Nephron (organoid): ENCODE measurements around the gene EPB41L4B.
A peak's percentile ranks its signal among the peaks of the same experiment; 100 is the strongest.

Experiments used
- H3K27ac Mint-ChIP-seq, 3 experiments: 2 replicates each; pipeline ENCODE4 v1.8.0; 2020; ENCODE audit warnings: mixed read lengths in 3 of 3, mild to moderate bottlenecking in 2 of 3, moderate library complexity in 1 of 3
- H3K27me3 Mint-ChIP-seq: 2 replicates; pipeline ENCODE4 v1.8.0; 2021; ENCODE audit warnings: low read depth, mild to moderate bottlenecking, moderate library complexity, mixed read lengths
- H3K36me3 Mint-ChIP-seq: 2 replicates; pipeline ENCODE4 v1.8.0; 2020; ENCODE audit warnings: low read depth, mixed read lengths
- H3K4me1 Mint-ChIP-seq: 2 replicates; pipeline ENCODE4 v1.8.0; 2020; ENCODE audit warnings: mixed read lengths
- H3K4me3 Mint-ChIP-seq, 3 experiments: 2 replicates each; pipeline ENCODE4 v1.8.0; 2020; ENCODE audit warnings: mild to moderate bottlenecking in 3 of 3, mixed read lengths in 3 of 3, moderate library complexity in 2 of 3
- H3K9me3 Mint-ChIP-seq: 2 replicates; pipeline ENCODE4 v1.8.0; 2020; ENCODE audit warnings: mixed read lengths
- CTCF ChIP-seq, 3 experiments: fragments of 200-600 bp; sonication (generic); IDR thresholded peaks; one replicate each; pipeline ENCODE4 v1.5.0; 2021; ENCODE audit warnings: antibody characterized with exemption in 3 of 3; ENCODE audit not compliant: unreplicated experiment in 3 of 3

EPB41L4B gene

GRCh38 chr9:109313351-109313750, 7.5 kb downstream of the EPB41L4B start:
- no peaks in the 10 kb centered on the region for H3K36me3 Mint-ChIP-seq
- TF ChIP-seq CTCF (IDR thresholded peaks at IDR 0.05; ENCODE audit: unreplicated experiment in 3 of 3), result no peak
- H3K9me3 Mint-ChIP-seq, result no peaks in the 10 kb centered on the region
- no peak overlapping the region for H3K4me3 Mint-ChIP-seq
- peaks cover 51% of the 10 kb centered on the region for H3K27me3 Mint-ChIP-seq
- peak overlapping the region in 1 of 3 experiments; percentile 84 for H3K27ac Mint-ChIP-seq
- H3K4me1 Mint-ChIP-seq, result peaks cover 52% of the 10 kb centered on the region

- no peaks in the 10 kb centered on the region for H3K36me3 Mint-ChIP-seq
- no peak overlapping the region for H3K4me3 Mint-ChIP-seq
- TF ChIP-seq CTCF (IDR thresholded peaks at IDR 0.05; ENCODE audit: unreplicated experiment in 3 of 3), result no peak
- peaks cover 46% of the 10 kb centered on the region for H3K4me1 Mint-ChIP-seq
- no peaks in the 10 kb centered on the region for H3K9me3 Mint-ChIP-seq
- H3K27ac Mint-ChIP-seq, result peak overlapping the region in 1 of 3 experiments; percentile 84
- H3K27me3 Mint-ChIP-seq, result peaks cover 46% of the 10 kb centered on the region
These were observed 8.1 kb downstream of the EPB41L4B start for GRCh38 chr9:109312783-109313182.

GRCh38 chr9:109311731-109312130, 9.1 kb downstream of the EPB41L4B start:
- no peak for TF ChIP-seq CTCF (IDR thresholded peaks at IDR 0.05; ENCODE audit: unreplicated experiment in 3 of 3)
- peaks cover 35% of the 10 kb centered on the region for H3K27me3 Mint-ChIP-seq
- H3K9me3 Mint-ChIP-seq, result no peaks in the 10 kb centered on the region
- H3K4me1 Mint-ChIP-seq, result peaks cover 47% of the 10 kb centered on the region
- no peaks in the 10 kb centered on the region for H3K36me3 Mint-ChIP-seq
- H3K27ac Mint-ChIP-seq, result peak overlapping the region in 1 of 3 experiments; percentile 13
- H3K4me3 Mint-ChIP-seq, result no peak overlapping the region

GRCh38 chr9:109311286-109311685, 9.6 kb downstream of the EPB41L4B start:
- TF ChIP-seq CTCF (IDR thresholded peaks at IDR 0.05; ENCODE audit: unreplicated experiment in 3 of 3), result no peak
- H3K27me3 Mint-ChIP-seq, result peaks cover 33% of the 10 kb centered on the region
- no peaks in the 10 kb centered on the region for H3K9me3 Mint-ChIP-seq
- H3K36me3 Mint-ChIP-seq, result no peaks in the 10 kb centered on the region
- no peak overlapping the region for H3K4me3 Mint-ChIP-seq
- H3K4me1 Mint-ChIP-seq, result peaks cover 44% of the 10 kb centered on the region
- H3K27ac Mint-ChIP-seq, result peak overlapping the region in 1 of 3 experiments; percentile 13

GRCh38 chr9:109310486-109310901, 10.4 kb downstream of the EPB41L4B start:
- no peak for TF ChIP-seq CTCF (IDR thresholded peaks at IDR 0.05; ENCODE audit: unreplicated experiment in 3 of 3)
- peak overlapping the region in 1 of 3 experiments; percentile 2 for H3K27ac Mint-ChIP-seq
- no peak overlapping the region for H3K4me3 Mint-ChIP-seq
- H3K27me3 Mint-ChIP-seq, result peaks cover 25% of the 10 kb centered on the region
- H3K4me1 Mint-ChIP-seq, result peaks cover 42% of the 10 kb centered on the region
- no peaks in the 10 kb centered on the region for H3K36me3 Mint-ChIP-seq
- H3K9me3 Mint-ChIP-seq, result no peaks in the 10 kb centered on the region

- H3K4me3 Mint-ChIP-seq, result no peak overlapping the region
- H3K4me1 Mint-ChIP-seq, result peaks cover 42% of the 10 kb centered on the region
- no peak for TF ChIP-seq CTCF (IDR thresholded peaks at IDR 0.05; ENCODE audit: unreplicated experiment in 3 of 3)
- no peaks in the 10 kb centered on the region for H3K36me3 Mint-ChIP-seq
- no peaks in the 10 kb centered on the region for H3K9me3 Mint-ChIP-seq
- peaks cover 18% of the 10 kb centered on the region for H3K27me3 Mint-ChIP-seq
- peak overlapping the region in 1 of 3 experiments; percentile 18 for H3K27ac Mint-ChIP-seq
These were observed 11.6 kb downstream of the EPB41L4B start for GRCh38 chr9:109309282-109309681.
